ENCODE measurements around the gene TM9SF3.

DNA sequence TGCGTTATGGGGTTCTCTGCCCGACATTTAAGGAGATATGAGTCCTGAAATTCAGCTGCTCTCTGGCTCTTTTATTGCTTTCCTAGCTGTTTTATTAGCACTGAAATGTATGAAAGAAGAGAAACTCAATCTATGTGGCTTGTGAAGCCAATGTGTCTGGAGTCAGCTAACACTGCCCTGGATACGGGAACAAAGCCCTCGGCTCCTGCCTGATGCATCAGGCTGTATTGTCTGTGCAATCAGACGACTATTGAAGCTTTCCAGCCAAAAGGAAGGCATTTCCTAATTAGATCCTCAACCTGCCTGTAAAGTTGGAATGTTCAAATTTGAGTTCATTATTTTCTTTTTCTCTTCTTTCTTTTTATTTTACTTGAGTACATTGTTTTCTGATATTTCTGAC lies 22.0 kb upstream of the TM9SF3 start:
- TF ChIP-seq, protein P1, sequence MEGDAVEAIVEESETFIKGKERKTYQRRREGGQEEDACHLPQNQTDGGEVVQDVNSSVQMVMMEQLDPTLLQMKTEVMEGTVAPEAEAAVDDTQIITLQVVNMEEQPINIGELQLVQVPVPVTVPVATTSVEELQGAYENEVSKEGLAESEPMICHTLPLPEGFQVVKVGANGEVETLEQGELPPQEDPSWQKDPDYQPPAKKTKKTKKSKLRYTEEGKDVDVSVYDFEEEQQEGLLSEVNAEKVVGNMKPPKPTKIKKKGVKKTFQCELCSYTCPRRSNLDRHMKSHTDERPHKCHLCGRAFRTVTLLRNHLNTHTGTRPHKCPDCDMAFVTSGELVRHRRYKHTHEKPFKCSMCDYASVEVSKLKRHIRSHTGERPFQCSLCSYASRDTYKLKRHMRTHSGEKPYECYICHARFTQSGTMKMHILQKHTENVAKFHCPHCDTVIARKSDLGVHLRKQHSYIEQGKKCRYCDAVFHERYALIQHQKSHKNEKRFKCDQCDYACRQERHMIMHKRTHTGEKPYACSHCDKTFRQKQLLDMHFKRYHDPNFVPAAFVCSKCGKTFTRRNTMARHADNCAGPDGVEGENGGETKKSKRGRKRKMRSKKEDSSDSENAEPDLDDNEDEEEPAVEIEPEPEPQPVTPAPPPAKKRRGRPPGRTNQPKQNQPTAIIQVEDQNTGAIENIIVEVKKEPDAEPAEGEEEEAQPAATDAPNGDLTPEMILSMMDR (IDR thresholded peaks at IDR 0.05): no peak
- no peak for TF ChIP-seq EZH2 (IDR thresholded peaks at IDR 0.05; ENCODE audit: borderline replicate concordance, insufficient read depth, low read depth, low read length, poor library complexity, severe bottlenecking)
